HEK293 (cell line): ENCODE results near the gene MPG.

ENCODE experiments used
- CTCF ChIA-PET: fragments of 350-600 bp; formaldehyde crosslinking; extraction: SDS; loops from one replicate; lab custom pipeline; 2021; ENCODE audit warnings: antibody characterized with exemption; lab: Yijun Ruan, JAX
- POLR2A ChIA-PET: fragments of 300-600 bp; formaldehyde crosslinking; extraction: SDS; loops from one replicate; lab custom pipeline; 2020; ENCODE audit warnings: antibody characterized with exemption, inconsistent platforms; lab: Yijun Ruan, JAX
- H3K27ac ChIP-seq: fragments of 200-500 bp; sonication (Bioruptor generic); 2 replicates; pipeline ENCODE4 v1.5.1; 2014; ENCODE audit warnings: low read depth, low read length, control low read depth, inconsistent platforms; ENCODE audit errors: extremely low read depth
- H3K36me3 ChIP-seq, 2 experiments: fragments of 200-500 bp in 1 of 2; sonication (Bioruptor generic) in 1 of 2; 1 replicate in 1 of 2; 2 replicates in 1 of 2; pipeline ENCODE4 v1.5.1; 2014 to 2017; ENCODE audit warnings: inconsistent platforms in 2 of 2, low read length in 2 of 2; ENCODE audit not compliant: control insufficient read depth in 2 of 2, insufficient read depth in 1 of 2
- H3K4me1 ChIP-seq: fragments of 200-500 bp; sonication (Bioruptor generic); 2 replicates; pipeline ENCODE4 v1.5.1; 2014; ENCODE audit warnings: mild to moderate bottlenecking, low read length, inconsistent platforms; ENCODE audit not compliant: control insufficient read depth, insufficient read depth
- H3K4me3 ChIP-seq: 2 replicates; pipeline ENCODE4 v1.5.1; 2011; ENCODE audit warnings: low read depth, mild to moderate bottlenecking, control low read depth, low read length, moderate library complexity
- H3K9me3 ChIP-seq: fragments of 200-500 bp; sonication (Bioruptor generic); 2 replicates; pipeline ENCODE4 v1.5.1; 2014; ENCODE audit warnings: low read depth, low read length, inconsistent platforms; ENCODE audit not compliant: control insufficient read depth, insufficient read depth
- GLI2 ChIP-seq: fragments of 450-650 bp; formaldehyde crosslinking; IDR thresholded peaks from 2 replicates; pipeline ENCODE4; 2017; ENCODE audit warnings: missing biosample characterization, missing genetic modification characterization, low read depth, borderline replicate concordance
- GLI4 ChIP-seq: fragments of 450-650 bp; formaldehyde crosslinking; IDR thresholded peaks from 2 replicates; pipeline ENCODE4 v1.5.1; 2016; ENCODE audit warnings: missing biosample characterization, missing genetic modification characterization
- RBAK ChIP-seq: fragments of 450-650 bp; formaldehyde crosslinking; IDR thresholded peaks from 2 replicates; pipeline ENCODE4 v1.5.1; 2016; ENCODE audit warnings: missing biosample characterization, missing genetic modification characterization
- SALL2 ChIP-seq: fragments of 450-650 bp; formaldehyde crosslinking; IDR thresholded peaks from 2 replicates; pipeline ENCODE4 v1.5.0; 2017; ENCODE audit warnings: missing biosample characterization, mild to moderate bottlenecking, missing genetic modification characterization, borderline replicate concordance
- SCRT2 ChIP-seq: fragments of 450-650 bp; formaldehyde crosslinking; IDR thresholded peaks from 2 replicates; pipeline ENCODE4 v1.5.1; 2016; ENCODE audit warnings: missing biosample characterization, missing genetic modification characterization
- WT1 ChIP-seq: fragments of 450-650 bp; formaldehyde crosslinking; IDR thresholded peaks from 2 replicates; pipeline ENCODE4 v1.5.1; 2016; ENCODE audit warnings: missing biosample characterization, missing genetic modification characterization
- ZNF138 ChIP-seq: fragments of 450-650 bp; formaldehyde crosslinking; IDR thresholded peaks from 2 replicates; pipeline ENCODE4 v1.5.1; 2016; ENCODE audit warnings: missing biosample characterization, missing genetic modification characterization, borderline replicate concordance
- ZNF16 ChIP-seq: fragments of 450-650 bp; formaldehyde crosslinking; IDR thresholded peaks from 2 replicates; pipeline ENCODE4 v1.5.1; 2016; ENCODE audit warnings: low read depth, missing biosample characterization, missing genetic modification characterization
- ZNF354C ChIP-seq: fragments of 450-650 bp; formaldehyde crosslinking; IDR thresholded peaks from 2 replicates; pipeline ENCODE4 v1.5.1; 2016; ENCODE audit warnings: missing biosample characterization, missing genetic modification characterization, low read depth, borderline replicate concordance
- ZNF501 ChIP-seq: fragments of 450-650 bp; formaldehyde crosslinking; IDR thresholded peaks from 2 replicates; pipeline ENCODE4 v1.5.1; 2016; ENCODE audit warnings: missing biosample characterization, missing genetic modification characterization
- ZNF510 ChIP-seq: fragments of 450-650 bp; formaldehyde crosslinking; IDR thresholded peaks from 2 replicates; pipeline ENCODE4 v1.5.1; 2018; ENCODE audit warnings: mild to moderate bottlenecking, missing genetic modification characterization, missing biosample characterization; ENCODE audit not compliant: insufficient replicate concordance
- ZNF596 ChIP-seq: fragments of 450-650 bp; IDR thresholded peaks from 2 replicates; pipeline ENCODE4 v1.5.0; 2018; ENCODE audit warnings: missing biosample characterization, mild to moderate bottlenecking, missing genetic modification characterization, moderate library complexity
- ZNF610 ChIP-seq: fragments of 450-650 bp; formaldehyde crosslinking; IDR thresholded peaks from 2 replicates; pipeline ENCODE4 v1.5.1; 2016; ENCODE audit warnings: missing biosample characterization, missing genetic modification characterization, borderline replicate concordance
- ZNF621 ChIP-seq: fragments of 450-650 bp; formaldehyde crosslinking; IDR thresholded peaks from 2 replicates; pipeline ENCODE4 v1.5.1; 2017; ENCODE audit warnings: missing biosample characterization, missing genetic modification characterization
- ZNF626 ChIP-seq: fragments of 450-650 bp; sonication (Bioruptor Pico); formaldehyde crosslinking; IDR thresholded peaks from 2 replicates; pipeline ENCODE4 v1.5.1; 2018; ENCODE audit warnings: missing biosample characterization, missing genetic modification characterization, inconsistent platforms
- ZNF664 ChIP-seq: fragments of 450-650 bp; formaldehyde crosslinking; IDR thresholded peaks from 2 replicates; pipeline ENCODE4 v1.5.1; 2016; ENCODE audit warnings: missing biosample characterization, missing genetic modification characterization
- TF ChIP-seq, protein P1 (sequence below): fragments of 450-650 bp; formaldehyde crosslinking; IDR thresholded peaks from 2 replicates; pipeline ENCODE4 v1.5.1; 2017; ENCODE audit warnings: missing biosample characterization, missing genetic modification characterization
- TF ChIP-seq, protein P2 (sequence below): fragments of 450-650 bp; formaldehyde crosslinking; IDR thresholded peaks from 2 replicates; pipeline ENCODE4 v1.5.1; 2016; ENCODE audit warnings: missing biosample characterization, missing genetic modification characterization
- TF ChIP-seq, protein P3 (sequence below): fragments of 450-650 bp; formaldehyde crosslinking; IDR thresholded peaks from 2 replicates; pipeline ENCODE4 v1.5.1; 2016; ENCODE audit warnings: missing biosample characterization, missing genetic modification characterization

MPG gene

GRCh38 chr16:56231-56927, 21.6 kb upstream of the MPG start:
- Histone ChIP-seq H3K4me1 (no peaks in the 10 kb centered on the region), H3K4me3 (no peak overlapping the region), H3K36me3 (peaks cover 0 to 63% of the 10 kb centered on the region in 2 experiments; a peak in 2 of 3 replicates), H3K9me3 (no peaks in the 10 kb centered on the region), H3K27ac (no peak overlapping the region)
- ChIA-PET CTCF (interaction anchor here (1.0 to 3.0 kb wide), 3 partner anchors 9 to 51 kb away, joined by 3 to 16 read pairs (median 7); no protein-coding TSS in a partner anchor), POLR2A (interaction anchor here (0.6 to 1.1 kb wide), 2 partner anchors 15 to 32 kb away, joined by 4 to 10 read pairs; partner anchors contain the start of gene RHBDF1)
- TF ChIP-seq SCRT2 (tag by site-specific recombination) = 0 out of 2 replicates have a peak, but pooled peaks have one; percentile 28
- no peak for TF ChIP-seq GLI4

GRCh38 chr16:57711-58110, 20.3 kb upstream of the MPG start:
- Histone ChIP-seq H3K9me3 (no peaks in the 10 kb centered on the region), H3K27ac (no peak overlapping the region), H3K4me1 (no peaks in the 10 kb centered on the region), H3K36me3 (peaks cover 0 to 69% of the 10 kb centered on the region in 2 experiments; a peak in 1 of 3 replicates), H3K4me3 (no peak overlapping the region)
- POLR2A ChIA-PET = interaction anchor here (0.7 to 1.1 kb wide), 2 partner anchors 14 to 118 kb away, joined by 4 read pairs; partner anchors contain the start of gene RHBDF1
- TF ChIP-seq ZNF510 (tag by site-specific recombination) (no peak), ZNF626 (tag by site-specific recombination) (no peak), ZNF610 (tag by site-specific recombination) (no peak), SALL2 (tag by site-specific recombination) (no peak), ZNF621 (no peak), ZNF16 (tag by site-specific recombination) (no peak), RBAK (no peak), ZNF354C (tag by site-specific recombination) (no peak), GLI2 (tag by site-specific recombination) (no peak), WT1 (no peak), ZNF664 (tag by site-specific recombination) (no peak), ZNF596 (no peak), ZNF501 (tag by site-specific recombination) (no peak), ZNF138 (tag by site-specific recombination) (no peak)
- TF ChIP-seq, protein P1, sequence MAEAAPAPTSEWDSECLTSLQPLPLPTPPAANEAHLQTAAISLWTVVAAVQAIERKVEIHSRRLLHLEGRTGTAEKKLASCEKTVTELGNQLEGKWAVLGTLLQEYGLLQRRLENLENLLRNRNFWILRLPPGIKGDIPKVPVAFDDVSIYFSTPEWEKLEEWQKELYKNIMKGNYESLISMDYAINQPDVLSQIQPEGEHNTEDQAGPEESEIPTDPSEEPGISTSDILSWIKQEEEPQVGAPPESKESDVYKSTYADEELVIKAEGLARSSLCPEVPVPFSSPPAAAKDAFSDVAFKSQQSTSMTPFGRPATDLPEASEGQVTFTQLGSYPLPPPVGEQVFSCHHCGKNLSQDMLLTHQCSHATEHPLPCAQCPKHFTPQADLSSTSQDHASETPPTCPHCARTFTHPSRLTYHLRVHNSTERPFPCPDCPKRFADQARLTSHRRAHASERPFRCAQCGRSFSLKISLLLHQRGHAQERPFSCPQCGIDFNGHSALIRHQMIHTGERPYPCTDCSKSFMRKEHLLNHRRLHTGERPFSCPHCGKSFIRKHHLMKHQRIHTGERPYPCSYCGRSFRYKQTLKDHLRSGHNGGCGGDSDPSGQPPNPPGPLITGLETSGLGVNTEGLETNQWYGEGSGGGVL (tag by site-specific recombination) = no peak
- TF ChIP-seq, protein P2, sequence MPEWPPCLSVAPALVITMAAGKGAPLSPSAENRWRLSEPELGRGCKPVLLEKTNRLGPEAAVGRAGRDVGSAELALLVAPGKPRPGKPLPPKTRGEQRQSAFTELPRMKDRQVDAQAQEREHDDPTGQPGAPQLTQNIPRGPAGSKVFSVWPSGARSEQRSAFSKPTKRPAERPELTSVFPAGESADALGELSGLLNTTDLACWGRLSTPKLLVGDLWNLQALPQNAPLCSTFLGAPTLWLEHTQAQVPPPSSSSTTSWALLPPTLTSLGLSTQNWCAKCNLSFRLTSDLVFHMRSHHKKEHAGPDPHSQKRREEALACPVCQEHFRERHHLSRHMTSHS = no peak
- TF ChIP-seq, protein P3, sequence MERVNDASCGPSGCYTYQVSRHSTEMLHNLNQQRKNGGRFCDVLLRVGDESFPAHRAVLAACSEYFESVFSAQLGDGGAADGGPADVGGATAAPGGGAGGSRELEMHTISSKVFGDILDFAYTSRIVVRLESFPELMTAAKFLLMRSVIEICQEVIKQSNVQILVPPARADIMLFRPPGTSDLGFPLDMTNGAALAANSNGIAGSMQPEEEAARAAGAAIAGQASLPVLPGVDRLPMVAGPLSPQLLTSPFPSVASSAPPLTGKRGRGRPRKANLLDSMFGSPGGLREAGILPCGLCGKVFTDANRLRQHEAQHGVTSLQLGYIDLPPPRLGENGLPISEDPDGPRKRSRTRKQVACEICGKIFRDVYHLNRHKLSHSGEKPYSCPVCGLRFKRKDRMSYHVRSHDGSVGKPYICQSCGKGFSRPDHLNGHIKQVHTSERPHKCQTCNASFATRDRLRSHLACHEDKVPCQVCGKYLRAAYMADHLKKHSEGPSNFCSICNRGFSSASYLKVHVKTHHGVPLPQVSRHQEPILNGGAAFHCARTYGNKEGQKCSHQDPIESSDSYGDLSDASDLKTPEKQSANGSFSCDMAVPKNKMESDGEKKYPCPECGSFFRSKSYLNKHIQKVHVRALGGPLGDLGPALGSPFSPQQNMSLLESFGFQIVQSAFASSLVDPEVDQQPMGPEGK (tag by site-specific recombination) = no peak
- TF ChIP-seq, all 188 proteins: peak for 0
- CTCF ChIA-PET = interaction anchor here (2.3 to 3.0 kb wide), 2 partner anchors 8 to 39 kb away, joined by 7 to 16 read pairs; no protein-coding TSS in a partner anchor
